NT2/D1 (cell line): ENCODE results near the gene CYFIP2.

Experiments
- SUZ12 ChIP-seq: IDR thresholded peaks from 2 replicates; pipeline ENCODE4 v1.6.1; 2011; ENCODE audit not compliant: insufficient read length, insufficient read depth; ENCODE audit errors: extremely low read depth
- YY1 ChIP-seq: IDR thresholded peaks from 2 replicates; pipeline ENCODE4 v1.6.1; 2011; ENCODE audit not compliant: insufficient read length, insufficient read depth
- ZNF274 ChIP-seq: IDR thresholded peaks from 2 replicates; pipeline ENCODE4 v1.6.1; 2011; ENCODE audit warnings: mild to moderate bottlenecking, low read depth, low read length

- TF ChIP-seq YY1 (no peak), ZNF274 (no peak), SUZ12 (no peak)
Observed at GRCh38 chr5:157369507-157369906, 103.6 kb downstream of the CYFIP2 start.
